ENCODE results near the gene SGCA. TPM values are rescaled to one million over a fixed set of nuclear protein-coding genes. Genes with fewer than 3 reads are reported as not detected.

The SGCA gene
- total and polyA plus RNA-seq, 2 of the 13 experiments (the other 11 are each of a cell fraction or from before 2014, with no cell fraction given), result not detected

GRCh38 chr17:50151041-50151936, 14.5 kb upstream of the SGCA start:
- peak; percentile 8 for FAIRE-seq
- H3K9me3 ChIP-seq (ENCODE audit: low read length), result no peaks in the 10 kb centered on the region
- intact Hi-C loops (cut with micrococcal nuclease; ENCODE audit: unreplicated experiment), result no loop called here
- 0 out of 2 replicates have a peak, but pooled peaks have one; percentile 26 for TF ChIP-seq PITX1 (CRISPR knock-in tag; IDR thresholded peaks at IDR 0.05)
- peak; percentile 55; the same call in 1 of the 2 replicates for TF ChIP-seq DMAP1 (CRISPR knock-in tag; IDR thresholded peaks at IDR 0.05)
- TF ChIP-seq ZNF331 (CRISPR knock-in tag; IDR thresholded peaks at IDR 0.05), result peak; percentile 73; the same call in 1 of the 2 replicates
- TF ChIP-seq ZBTB43 (CRISPR knock-in tag; conservative IDR thresholded peaks at IDR 0.05), result 0 out of 2 replicates have a peak, but pooled peaks have one; percentile 35
- 0 out of 2 replicates have a peak, but pooled peaks have one; percentile 79 for TF ChIP-seq ZNF556 (CRISPR knock-in tag; IDR thresholded peaks at IDR 0.05; ENCODE audit: borderline replicate concordance)
- no peak for TF ChIP-seq ZXDC (CRISPR knock-in tag; IDR thresholded peaks at IDR 0.05)
- peak; percentile 22; the same call in 1 of the 2 replicates for TF ChIP-seq TFDP1 (CRISPR knock-in tag; IDR thresholded peaks at IDR 0.05; ENCODE audit: borderline replicate concordance)
- TF ChIP-seq SP2 (CRISPR knock-in tag; IDR thresholded peaks at IDR 0.05), result peak; percentile 53
- peak; percentile 77; the same call in 1 of the 2 replicates for TF ChIP-seq SIN3A (IDR thresholded peaks at IDR 0.05; ENCODE audit: borderline replicate concordance, low read depth, low read length)
- TF ChIP-seq MYC (CRISPR knock-in tag; IDR thresholded peaks at IDR 0.05; ENCODE audit: borderline replicate concordance), result peak; percentile 47; the same call in 1 of the 2 replicates
- peak; percentile 56 for TF ChIP-seq THAP11 (CRISPR knock-in tag; IDR thresholded peaks at IDR 0.05)
- no peak for TF ChIP-seq TCF12 (IDR thresholded peaks at IDR 0.05)
- TF ChIP-seq TCF12 (CRISPR knock-in tag; IDR thresholded peaks at IDR 0.05), result no peak
- no peak for TF ChIP-seq HNRNPH1 (optimal IDR thresholded peaks at IDR 0.05; ENCODE audit: low read depth, low read length)

More at GRCh38 chr17:50151041-50151936, 14.5 kb upstream of the SGCA start:
- Histone ChIP-seq H3K9ac (ENCODE audit: insufficient read depth, low read depth, low read length) (peak overlapping the region; percentile 83), H4K20me1 (ENCODE audit: insufficient read depth, low read length) (peaks cover 11% of the 10 kb centered on the region; the same call in 1 of the 2 replicates), H3K4me2 (ENCODE audit: low read depth, low read length) (peak overlapping the region; percentile 100), H3K79me2 (ENCODE audit: insufficient read depth, low read length) (peaks cover 24% of the 10 kb centered on the region), H3K4me3 (replicated peaks in 1 of 3; ENCODE audit: insufficient read depth in 1 of 3, low read depth in 2 of 3, low read length in 3 of 3) (peak overlapping the region; percentile 70 to 86 (median 84)), H3K27ac (ENCODE audit: extremely low read length, insufficient read depth, low read length) (peak overlapping the region; percentile 56), H2AFZ (ENCODE audit: low read length) (peak overlapping the region; percentile 87), H3K4me1 (ENCODE audit: insufficient read depth, low read length) (peaks cover 38% of the 10 kb centered on the region), H3K27me3 (ENCODE audit: control insufficient read depth in 1 of 2, insufficient read depth in 2 of 2, low read length in 2 of 2) (peaks cover 2 to 5% of the 10 kb centered on the region in 2 experiments; a peak in 2 of 5 replicates), H3K36me3 (replicated peaks in 1 of 2; ENCODE audit: control insufficient read depth in 1 of 2, insufficient read depth in 2 of 2, low read length in 2 of 2) (no peaks in the 10 kb centered on the region)
- DNase-seq (ENCODE audit: low spot score) (peak; percentile 80), ATAC-seq (peak; percentile 54)
- CTCF ChIA-PET (ENCODE audit: low intra/inter-chr PET ratio, low total read pairs), result no interaction called here
- WGBS (ENCODE audit: low lambda C conversion rate), result under 1% methylated on average over 37 of the region's 40 CpGs
- POLR2A ChIA-PET, result interaction anchor here (0.7 to 1.7 kb wide), 6 partner anchors 9 to 57 kb away, joined by 3 to 7 read pairs (median 4); partner anchors contain the start of gene SGCA
- in situ Hi-C loops (cut with HindIII; ENCODE audit: extremely low pct_ligation_motif_present, low pct_unique_long_range_greater_than_20kb), result no loop called here
- no TSS peak for BruUV-seq (replicated peaks)
